ENCODE measurements around the gene PTPRN2. TPM values are rescaled to one million over a fixed set of nuclear protein-coding genes. Genes with fewer than 3 reads are reported as not detected.
"Not testable (repeated sequence)": the region's sequence is repeated elsewhere in the genome, so short reads cannot be mapped to it uniquely, and the experiment has no call there.

The PTPRN2 gene
- total and polyA plus RNA-seq, 7 donors = 3.2 to 7.1 (median 5.5) TPM

DNA sequence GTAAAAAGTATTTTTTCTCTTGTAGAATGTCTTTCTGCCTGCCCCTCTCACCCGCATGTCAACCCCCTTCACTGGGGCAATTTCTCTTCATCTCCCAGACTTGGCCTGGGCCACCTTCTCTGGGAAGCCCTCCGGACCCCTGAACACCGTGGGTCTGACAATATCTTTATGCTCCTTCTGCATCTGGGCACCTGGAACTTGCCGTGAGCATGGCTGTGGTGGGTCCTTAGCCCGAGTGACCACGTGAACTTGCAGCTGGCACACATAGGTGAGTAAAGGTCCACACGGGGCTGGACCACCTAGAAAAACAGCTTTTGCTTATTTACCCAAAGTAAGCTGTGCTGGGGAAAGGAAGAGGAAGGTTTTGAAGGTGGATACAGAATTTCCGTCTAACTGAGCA is 650.6 kb downstream of the PTPRN2 start:
- TF ChIP-seq, protein P1, sequence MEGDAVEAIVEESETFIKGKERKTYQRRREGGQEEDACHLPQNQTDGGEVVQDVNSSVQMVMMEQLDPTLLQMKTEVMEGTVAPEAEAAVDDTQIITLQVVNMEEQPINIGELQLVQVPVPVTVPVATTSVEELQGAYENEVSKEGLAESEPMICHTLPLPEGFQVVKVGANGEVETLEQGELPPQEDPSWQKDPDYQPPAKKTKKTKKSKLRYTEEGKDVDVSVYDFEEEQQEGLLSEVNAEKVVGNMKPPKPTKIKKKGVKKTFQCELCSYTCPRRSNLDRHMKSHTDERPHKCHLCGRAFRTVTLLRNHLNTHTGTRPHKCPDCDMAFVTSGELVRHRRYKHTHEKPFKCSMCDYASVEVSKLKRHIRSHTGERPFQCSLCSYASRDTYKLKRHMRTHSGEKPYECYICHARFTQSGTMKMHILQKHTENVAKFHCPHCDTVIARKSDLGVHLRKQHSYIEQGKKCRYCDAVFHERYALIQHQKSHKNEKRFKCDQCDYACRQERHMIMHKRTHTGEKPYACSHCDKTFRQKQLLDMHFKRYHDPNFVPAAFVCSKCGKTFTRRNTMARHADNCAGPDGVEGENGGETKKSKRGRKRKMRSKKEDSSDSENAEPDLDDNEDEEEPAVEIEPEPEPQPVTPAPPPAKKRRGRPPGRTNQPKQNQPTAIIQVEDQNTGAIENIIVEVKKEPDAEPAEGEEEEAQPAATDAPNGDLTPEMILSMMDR (IDR thresholded peaks at IDR 0.05) = no peak
- TF ChIP-seq POLR2A (IDR thresholded peaks at IDR 0.05) = no peak
- TF ChIP-seq EP300 (IDR thresholded peaks at IDR 0.05) = no peak
- H3K27me3 ChIP-seq = no peaks in the 10 kb centered on the region
- H3K27ac ChIP-seq = no peak overlapping the region
- WGBS, 2 donors = 78 to 91% methylated on average over 8 of the region's 8 CpGs
- H3K9me3 ChIP-seq = peaks cover 0 to 5% (median 0%) of the 10 kb centered on the region in 4 donors
- DNase-seq = no peak
- H3K4me3 ChIP-seq = no peak overlapping the region
- H3K36me3 ChIP-seq = no peaks in the 10 kb centered on the region
- H3K4me1 ChIP-seq = no peaks in the 10 kb centered on the region
- intact Hi-C loops (cut with DNase I) = no loop called here

GRCh38 chr7:157935721-157936120 is 651.9 kb downstream of the PTPRN2 start:
- intact Hi-C loops (cut with DNase I); H3K27ac ChIP-seq; DNase-seq; H3K9me3 ChIP-seq; H3K27me3 ChIP-seq; H3K36me3 ChIP-seq; H3K4me3 ChIP-seq; H3K4me1 ChIP-seq: not testable (repeated sequence)
- WGBS, 2 donors = 80 to 92% methylated on average over 11 of the region's 11 CpGs

DNA sequence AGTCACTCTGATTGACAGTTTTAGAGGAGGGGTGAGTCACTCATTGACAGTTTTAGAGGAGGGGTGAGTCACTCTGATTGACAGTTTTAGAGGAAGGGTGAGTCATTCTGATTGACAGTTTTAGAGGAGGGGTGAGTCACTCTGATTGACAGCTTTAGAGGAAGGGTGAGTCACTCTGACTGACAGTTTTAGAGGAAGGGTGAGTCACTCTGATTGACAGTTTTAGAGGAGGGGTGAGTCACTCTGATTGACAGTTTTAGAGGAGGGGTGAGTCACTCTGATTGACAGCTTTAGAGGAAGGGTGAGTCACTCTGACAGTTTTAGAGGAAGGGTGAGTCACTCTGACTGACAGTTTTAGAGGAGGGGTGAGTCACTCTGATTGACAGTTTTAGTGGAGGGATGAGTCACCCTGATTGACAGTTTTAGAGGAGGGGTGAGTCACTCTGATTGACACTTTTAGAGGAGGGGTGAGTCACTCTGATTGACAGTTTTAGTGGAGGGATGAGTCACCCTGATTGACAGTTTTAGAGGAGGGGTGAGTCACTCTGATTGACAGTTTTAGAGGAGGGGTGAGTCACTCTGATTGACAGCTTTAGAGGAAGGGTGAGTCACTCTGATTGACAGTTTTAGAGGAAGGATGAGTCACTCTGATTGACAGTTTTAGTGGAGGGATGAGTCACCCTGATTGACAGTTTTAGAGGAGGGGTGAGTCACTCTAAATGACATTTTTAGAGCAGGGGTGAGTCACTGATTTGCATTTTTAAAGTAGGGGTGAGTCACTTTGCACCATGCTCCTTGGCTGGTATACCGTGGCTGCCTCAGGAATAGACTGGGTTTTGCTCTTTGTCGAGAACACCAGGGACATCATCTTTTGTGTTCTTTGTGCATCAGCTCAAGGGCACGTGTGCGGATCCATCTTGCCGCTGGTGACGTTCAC is 654.1 kb downstream of the PTPRN2 start:
- DNase-seq; H3K27ac ChIP-seq; H3K36me3 ChIP-seq; H3K9me3 ChIP-seq; intact Hi-C loops (cut with DNase I); H3K27me3 ChIP-seq; H3K4me1 ChIP-seq; H3K4me3 ChIP-seq: not testable (repeated sequence)
- WGBS, 2 donors = 84% methylated on average over 6 of the region's 6 CpGs

DNA sequence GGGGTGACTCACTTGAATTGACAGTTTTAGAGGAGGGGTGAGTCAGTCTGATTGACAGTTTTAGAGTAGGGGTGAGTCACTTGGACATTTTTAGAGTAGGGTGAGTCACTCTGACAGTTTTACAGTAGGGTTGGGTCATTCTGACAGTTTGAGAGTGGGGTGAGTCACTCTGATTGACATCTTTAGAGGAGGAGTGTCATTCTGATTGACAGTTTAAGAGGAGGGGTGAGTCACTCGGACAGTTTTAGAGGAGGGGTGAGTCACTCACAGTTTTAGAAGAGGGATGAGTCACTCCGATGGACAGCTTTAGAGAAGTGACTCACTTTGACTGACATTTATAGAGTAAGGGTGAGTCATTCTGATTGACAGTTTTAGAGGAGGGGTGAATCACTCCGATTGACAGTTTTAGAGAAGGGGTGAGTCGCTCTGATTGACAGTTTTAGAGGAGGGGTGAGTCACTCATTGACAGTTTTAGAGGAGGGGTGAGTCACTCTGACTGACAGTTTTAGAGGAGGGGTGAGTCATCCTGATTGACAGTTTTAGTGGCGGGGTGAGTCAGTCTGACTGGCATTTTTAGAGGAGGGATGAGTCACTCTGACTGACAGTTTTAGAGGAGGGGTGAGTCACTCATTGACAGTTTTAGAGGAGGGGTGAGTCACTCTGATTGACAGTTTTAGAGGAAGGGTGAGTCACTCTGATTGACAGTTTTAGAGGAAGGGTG is 655.0 kb downstream of the PTPRN2 start:
- no peaks in the 10 kb centered on the region for H3K4me1 ChIP-seq
- 65 to 86% methylated on average over 5 of the region's 5 CpGs for WGBS, 2 donors
- intact Hi-C loops (cut with DNase I) = no loop called here
- H3K27me3 ChIP-seq = no peaks in the 10 kb centered on the region
- no peaks in the 10 kb centered on the region for H3K36me3 ChIP-seq
- H3K4me3 ChIP-seq = no peak overlapping the region
- no peak overlapping the region for H3K27ac ChIP-seq
- no peak for TF ChIP-seq POLR2AphosphoS5 (IDR thresholded peaks at IDR 0.05)
- no peak for TF ChIP-seq POLR2A (IDR thresholded peaks at IDR 0.05)
- TF ChIP-seq, protein P1 (IDR thresholded peaks at IDR 0.05) = no peak
- TF ChIP-seq EP300 (IDR thresholded peaks at IDR 0.05) = no peak
- DNase-seq = no peak
- H3K9me3 ChIP-seq = peaks cover 0 to 5% (median 0%) of the 10 kb centered on the region in 4 donors

DNA sequence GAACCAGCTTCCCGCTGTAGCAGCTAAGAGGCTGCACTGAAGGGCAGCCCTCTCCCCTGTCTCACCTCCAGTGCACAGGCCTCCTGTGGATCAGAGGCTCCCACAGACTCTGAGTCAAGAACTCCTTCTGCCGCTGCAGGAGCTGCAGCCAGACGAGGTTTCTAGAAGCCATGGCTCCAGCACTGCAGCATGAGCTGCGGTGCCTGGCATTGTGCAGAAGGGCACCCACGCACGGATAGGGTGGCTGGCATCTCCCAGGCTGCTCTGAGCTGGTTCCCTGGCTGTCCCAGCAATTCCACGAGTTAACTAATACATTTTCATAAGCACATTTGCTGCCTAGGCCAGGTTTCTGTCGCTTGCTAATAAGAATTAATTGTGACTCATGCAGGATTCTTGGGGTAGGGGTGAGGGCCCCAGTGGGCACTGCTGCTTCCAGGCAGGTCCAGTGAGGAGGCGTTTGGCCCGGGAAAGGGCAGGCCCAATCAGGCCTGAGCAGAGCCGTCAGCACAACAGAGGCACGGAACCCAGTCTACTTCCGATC is 656.6 kb downstream of the PTPRN2 start:
- no peak for DNase-seq
- Histone ChIP-seq H3K27ac (no peak overlapping the region), H3K4me3 (no peak overlapping the region), H3K27me3 (no peaks in the 10 kb centered on the region), H3K36me3 (no peaks in the 10 kb centered on the region), H3K9me3 (peaks cover 0 to 5% (median 0%) of the 10 kb centered on the region in 4 donors), H3K4me1 (no peaks in the 10 kb centered on the region)
- WGBS, 2 donors = 86% methylated on average over 13 of the region's 13 CpGs
- intact Hi-C loops (cut with DNase I) = no loop called here
- TF ChIP-seq POLR2A (IDR thresholded peaks at IDR 0.05) (no peak), POLR2AphosphoS5 (IDR thresholded peaks at IDR 0.05) (no peak), EP300 (IDR thresholded peaks at IDR 0.05) (no peak)
- TF ChIP-seq, protein P1 (IDR thresholded peaks at IDR 0.05) = no peak

Measured in sigmoid colon (tissue), 7 donors.